ENCODE measurements around the gene UTS2R.

DNA sequence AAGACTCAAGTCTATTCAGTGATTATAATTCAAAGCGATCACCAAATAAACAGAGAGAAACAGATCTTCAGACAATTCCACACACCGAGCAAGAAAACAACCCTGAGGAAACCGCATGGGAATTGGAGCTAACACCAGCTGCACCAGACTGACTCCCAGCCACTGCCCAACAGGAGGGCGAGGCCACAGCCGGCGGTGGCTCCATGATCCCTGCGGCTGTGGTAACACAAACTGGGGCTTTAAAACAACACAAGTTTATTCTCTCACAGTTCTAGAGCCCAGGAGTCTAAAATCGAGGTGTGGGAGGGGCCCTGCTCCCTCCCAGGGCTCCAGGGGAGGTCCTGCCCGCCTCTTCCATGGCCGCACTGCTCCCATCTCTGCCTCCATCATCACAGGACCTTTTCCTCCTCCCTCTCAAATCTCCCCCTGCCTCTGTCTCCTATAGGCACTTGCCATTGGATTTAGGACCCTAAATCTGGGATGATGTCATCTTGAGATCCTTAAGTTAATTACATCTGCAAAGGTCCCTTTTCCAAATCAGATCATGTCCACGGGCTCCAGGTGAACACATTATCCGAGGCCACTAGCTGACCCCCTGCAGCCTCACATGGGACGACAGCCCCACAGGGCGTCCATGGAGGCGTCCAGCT lies 36.8 kb downstream of the UTS2R start:
- no peak for TF ChIP-seq YY1 (IDR thresholded peaks at IDR 0.05; ENCODE audit: insufficient read depth, insufficient read length)
- TF ChIP-seq SUZ12 (IDR thresholded peaks at IDR 0.05; ENCODE audit: extremely low read depth, insufficient read depth, insufficient read length) = no peak

Data from NT2/D1 (cell line).